Esophagus squamous epithelium (tissue), 4 donors: ENCODE results near the gene OSBPL5.

Experiments
- CTCF ChIP-seq, 6 experiments: fragments of 450-650 bp in 4 of 6; fragments of 200-600 bp in 2 of 6; sonication (generic) in 2 of 6; IDR thresholded peaks; one replicate each; pipeline ENCODE4 v1.5.1; 2016 to 2019; ENCODE audit warnings: antibody characterized with exemption in 6 of 6, mild to moderate bottlenecking in 4 of 6, moderate library complexity in 4 of 6
- POLR2A ChIP-seq, 4 donors: fragments of 450-650 bp; IDR thresholded peaks; one replicate each; pipeline ENCODE4 v1.6.1; 2017; ENCODE audit warnings: antibody characterized with exemption in 4 of 4, mild to moderate bottlenecking in 4 of 4, moderate library complexity in 3 of 4

GRCh38 chr11:3171931-3172560 lies 6.9 kb upstream of the OSBPL5 start:
- TF ChIP-seq POLR2A (IDR thresholded peaks at IDR 0.05) (no peak), CTCF (IDR thresholded peaks at IDR 0.05) (no peak)
